Measurements from ENCODE around the gene PROKR1.
"Not testable (repeated sequence)": the region's sequence is repeated elsewhere in the genome, so short reads cannot be mapped to it uniquely, and the experiment has no call there.

The PROKR1 gene

GRCh38 chr2:68643011-68643873 lies at the start of gene PROKR1:
PROKR1 (plus strand) TSS chr2:68643579; CDS start chr2:68645822, 2,243 bp downstream.
- DNase-seq = no peak

GRCh38 chr2:68594041-68594440 lies 49.3 kb upstream of the PROKR1 start:
- DNase-seq = no peak

- DNase-seq = peak in 4 of 6 experiments; percentile 3 to 28 (median 18)
Measured at GRCh38 chr2:68594674-68595492, 48.5 kb upstream of the PROKR1 start.

- DNase-seq = not testable (repeated sequence)
Measured at GRCh38 chr2:68595493-68595785, 47.9 kb upstream of the PROKR1 start.

- DNase-seq = not testable (repeated sequence)
Measured at GRCh38 chr2:68600495-68600894, 42.9 kb upstream of the PROKR1 start.

- no peak for DNase-seq
Measured at GRCh38 chr2:68603059-68603458, 40.3 kb upstream of the PROKR1 start.

GRCh38 chr2:68604077-68604476 lies 39.3 kb upstream of the PROKR1 start:
- no peak for DNase-seq

- no peak for DNase-seq
Measured at GRCh38 chr2:68605939-68606338, 37.4 kb upstream of the PROKR1 start.

- DNase-seq = no peak
Measured at GRCh38 chr2:68606759-68607158, 36.6 kb upstream of the PROKR1 start.

GRCh38 chr2:68607837-68608236 lies 35.5 kb upstream of the PROKR1 start:
- no peak for DNase-seq

- no peak for DNase-seq
Measured at GRCh38 chr2:68612765-68613519, 30.4 kb upstream of the PROKR1 start.

GRCh38 chr2:68620772-68621171 lies 22.6 kb upstream of the PROKR1 start:
- DNase-seq = no peak

- no peak for DNase-seq
Measured at GRCh38 chr2:68623820-68624219, 19.6 kb upstream of the PROKR1 start.

GRCh38 chr2:68627615-68628014 lies 15.8 kb upstream of the PROKR1 start:
- DNase-seq = no peak

GRCh38 chr2:68632021-68632420 lies 11.4 kb upstream of the PROKR1 start:
- no peak for DNase-seq

GRCh38 chr2:68637047-68637446 lies 6.3 kb upstream of the PROKR1 start:
- no peak for DNase-seq

GRCh38 chr2:68643874-68644485 lies 601 bp downstream of the PROKR1 start:
- no peak for DNase-seq

GRCh38 chr2:68645523-68645922 lies 2.1 kb downstream of the PROKR1 start:
- no peak for DNase-seq

- no peak for DNase-seq
Measured at GRCh38 chr2:68646303-68646702, 2.9 kb downstream of the PROKR1 start.

GRCh38 chr2:68650645-68651044 lies 7.3 kb downstream of the PROKR1 start:
- no peak for DNase-seq

- DNase-seq = no peak
Measured at GRCh38 chr2:68653034-68653433, 9.7 kb downstream of the PROKR1 start.

- DNase-seq = no peak
Measured at GRCh38 chr2:68653538-68653982, 10.2 kb downstream of the PROKR1 start.

GRCh38 chr2:68658266-68658665 lies 14.9 kb downstream of the PROKR1 start:
- no peak for DNase-seq

All from stimulated activated naive CD4-positive, alpha-beta T cell (primary cell).